Activated CD4-positive, alpha-beta memory T cell treated with anti-CD3 and anti-CD28 coated beads for 36 hours (primary cell): ENCODE data around the gene OR6X1. TPM values are rescaled to one million over a fixed set of nuclear protein-coding genes. Genes with fewer than 3 reads are reported as not detected.
"Not testable (repeated sequence)": the region's sequence is repeated elsewhere in the genome, so short reads cannot be mapped to it uniquely, and the experiment has no call there.

ENCODE experiments used
- CTCF ChIA-PET: fragments of 350-600 bp; sonication (Branson Sonifier 250); formaldehyde crosslinking; loops from one replicate; lab custom pipeline; 2021; ENCODE audit warnings: antibody characterized with exemption, inconsistent platforms; lab: Charles Lee
- POLR2A ChIA-PET: fragments of 350-600 bp; sonication (Branson Sonifier 250); formaldehyde crosslinking; loops from one replicate; lab custom pipeline; 2021; ENCODE audit warnings: antibody characterized with exemption; lab: Charles Lee
- DNase-seq: peaks from one replicate; pipeline ENCODE4 v3.0.0-alpha.2; 2020
- H3K27ac Mint-ChIP-seq: one replicate; pipeline ENCODE4 v1.8.0; 2021; ENCODE audit warnings: mixed read lengths
- H3K27me3 Mint-ChIP-seq: one replicate; pipeline ENCODE4 v1.8.0; 2021; ENCODE audit warnings: mixed read lengths
- H3K36me3 Mint-ChIP-seq: one replicate; pipeline ENCODE4 v1.8.0; 2021; ENCODE audit warnings: mixed read lengths
- H3K4me1 Mint-ChIP-seq: one replicate; pipeline ENCODE4 v1.8.0; 2021; ENCODE audit warnings: low read depth, mixed read lengths
- H3K4me3 Mint-ChIP-seq: one replicate; pipeline ENCODE4 v1.8.0; 2021; ENCODE audit warnings: mild to moderate bottlenecking, mixed read lengths
- H3K9me3 Mint-ChIP-seq: one replicate; pipeline ENCODE4 v1.8.0; 2021; ENCODE audit warnings: mixed read lengths
- intact Hi-C: fragments of 100-400 bp; cut with micrococcal nuclease; formaldehyde crosslinking; loops from one replicate; pipeline ENCODE4 v1.15.1; 2023
- total RNA-seq, 2 experiments: library from RNA; stranded (reverse); gene quantifications; one replicate each; pipeline ENCODE4 v1.2.3, GENCODE V29; 2021

Gene OR6X1
- total RNA-seq, 2 experiments from 2014 or later: not detected

GRCh38 chr11:123748349-123748748 lies 6.0 kb downstream of the OR6X1 start:
- DNase-seq, H3K4me1 Mint-ChIP-seq, H3K27ac Mint-ChIP-seq, H3K4me3 Mint-ChIP-seq, POLR2A ChIA-PET, H3K36me3 Mint-ChIP-seq, H3K9me3 Mint-ChIP-seq, CTCF ChIA-PET: not testable (repeated sequence)
- intact Hi-C loops: loop anchor here (10.0 kb wide), 1 partner anchor 316 kb away; no protein-coding TSS in a partner anchor
- peaks cover 15% of the 10 kb centered on the region for H3K27me3 Mint-ChIP-seq

- intact Hi-C loops: loop anchor here (10.0 kb wide), 1 partner anchor 319 kb away; no protein-coding TSS in a partner anchor
- Mint-ChIP-seq H3K4me3 (no peak overlapping the region), H3K27me3 (peaks cover 3% of the 10 kb centered on the region), H3K4me1 (peaks cover 8% of the 10 kb centered on the region), H3K9me3 (no peaks in the 10 kb centered on the region), H3K27ac (no peak overlapping the region), H3K36me3 (no peaks in the 10 kb centered on the region)
- DNase-seq: no peak
- POLR2A ChIA-PET: interaction anchor here (0.6 kb wide), 1 partner anchor 322 kb away, joined by 3 read pairs; no protein-coding TSS in a partner anchor
- CTCF ChIA-PET: no interaction called here
Measured at GRCh38 chr11:123745764-123746451, 8.4 kb downstream of the OR6X1 start.

DNA sequence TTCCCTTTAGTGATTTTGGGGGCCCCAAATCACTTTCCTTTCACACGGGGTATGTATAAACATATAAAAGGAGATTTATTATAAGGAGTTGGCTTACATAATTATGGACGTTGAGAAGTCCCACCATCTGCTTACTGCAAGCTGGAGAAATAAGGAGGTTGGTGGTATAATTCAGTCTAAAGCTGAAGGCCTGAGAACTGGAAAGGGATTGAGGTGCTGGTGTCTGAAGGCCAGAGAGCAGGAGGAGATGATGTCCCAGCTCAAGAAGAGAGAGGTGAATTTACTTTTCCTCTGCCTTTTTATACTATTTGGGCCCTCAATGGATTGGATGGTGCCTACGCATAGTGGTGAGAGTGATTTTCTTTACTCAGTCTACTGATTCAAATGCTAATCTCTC lies 11.6 kb downstream of the OR6X1 start:
- no peak overlapping the region for H3K4me3 Mint-ChIP-seq
- peaks cover 32% of the 10 kb centered on the region for H3K4me1 Mint-ChIP-seq
- no peak for DNase-seq
- H3K27ac Mint-ChIP-seq: no peak overlapping the region
- intact Hi-C loops: loop anchor here (5.0 to 10.0 kb wide), 3 partner anchors 322 to 1850 kb away; partner anchors contain the start of genes STT3A and VWA5A
- no peaks in the 10 kb centered on the region for H3K27me3 Mint-ChIP-seq
- ChIA-PET POLR2A (no interaction called here), CTCF (no interaction called here)
- H3K9me3 Mint-ChIP-seq: no peaks in the 10 kb centered on the region
- peaks cover 13% of the 10 kb centered on the region for H3K36me3 Mint-ChIP-seq

- H3K36me3 Mint-ChIP-seq: peaks cover 18% of the 10 kb centered on the region
- intact Hi-C loops: loop anchor here (5.0 to 10.0 kb wide), 3 partner anchors 323 to 1850 kb away; partner anchors contain the start of genes STT3A and VWA5A
- CTCF ChIA-PET: no interaction called here
- peaks cover 34% of the 10 kb centered on the region for H3K4me1 Mint-ChIP-seq
- DNase-seq: peak; percentile 17
- POLR2A ChIA-PET: no interaction called here
- H3K4me3 Mint-ChIP-seq: peak overlapping the region; percentile 97
- H3K9me3 Mint-ChIP-seq: no peaks in the 10 kb centered on the region
- no peaks in the 10 kb centered on the region for H3K27me3 Mint-ChIP-seq
- H3K27ac Mint-ChIP-seq: peak overlapping the region; percentile 83
Measured at GRCh38 chr11:123742031-123742723, 12.1 kb downstream of the OR6X1 start.

GRCh38 chr11:123741159-123742030 lies 12.9 kb downstream of the OR6X1 start, which contains the start of gene ZNF202:
Gene ZNF202 (minus strand): TSS chr11:123741660. CDS start chr11:123730888, 10,772 bp downstream.
- CTCF ChIA-PET: interaction anchor here (1.0 kb wide), 1 partner anchor 101 kb away, joined by 3 read pairs; no protein-coding TSS in a partner anchor
- H3K27ac Mint-ChIP-seq: peak within 1 kb of the TSS; percentile 83
- DNase-seq: peak; percentile 95
- no peaks in the 10 kb centered on the region for H3K9me3 Mint-ChIP-seq
- peak within 1 kb of the TSS; percentile 97 for H3K4me3 Mint-ChIP-seq
- H3K4me1 Mint-ChIP-seq: peaks cover 34% of the 10 kb centered on the region
- POLR2A ChIA-PET: no interaction called here
- no peaks in the 10 kb centered on the region for H3K27me3 Mint-ChIP-seq
- peaks cover 23% of the 10 kb centered on the region for H3K36me3 Mint-ChIP-seq
- intact Hi-C loops: loop anchor here (2.0 to 10.0 kb wide), 4 partner anchors 323 to 1851 kb away; partner anchors contain the start of genes STT3A, TMEM218 and VWA5A

DNA sequence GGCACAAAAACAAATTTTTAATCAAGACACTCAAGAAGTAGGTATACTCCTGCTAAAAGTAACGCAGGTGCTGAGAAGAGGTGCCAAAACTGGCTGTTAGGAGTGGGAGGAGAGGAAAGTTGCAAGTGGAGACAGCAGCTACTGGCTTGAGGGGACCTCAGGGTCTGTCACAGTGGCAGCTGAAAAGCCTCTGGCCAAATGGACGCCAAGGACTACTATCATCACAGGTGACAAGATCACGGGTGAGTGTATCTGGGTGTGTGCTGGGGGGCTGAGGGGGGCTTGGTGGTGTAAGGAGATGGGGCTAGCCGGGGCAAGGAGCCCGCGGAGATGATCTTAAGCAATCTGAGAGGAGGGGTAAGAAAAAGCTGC lies 13.5 kb downstream of the OR6X1 start:
- H3K36me3 Mint-ChIP-seq: peaks cover 23% of the 10 kb centered on the region
- H3K27ac Mint-ChIP-seq: peak overlapping the region; percentile 56
- DNase-seq: no peak
- no peaks in the 10 kb centered on the region for H3K27me3 Mint-ChIP-seq
- no peaks in the 10 kb centered on the region for H3K9me3 Mint-ChIP-seq
- intact Hi-C loops: loop anchor here (2.0 to 10.0 kb wide), 4 partner anchors 324 to 1852 kb away; partner anchors contain the start of genes STT3A, TMEM218 and VWA5A
- ChIA-PET POLR2A (no interaction called here), CTCF (interaction anchor here (1.0 kb wide), 1 partner anchor 100 kb away, joined by 3 read pairs; no protein-coding TSS in a partner anchor)
- peak overlapping the region; percentile 97 for H3K4me3 Mint-ChIP-seq
- peaks cover 34% of the 10 kb centered on the region for H3K4me1 Mint-ChIP-seq

- no peak for DNase-seq
- no peak overlapping the region for H3K4me3 Mint-ChIP-seq
- intact Hi-C loops: no loop called here
- peaks cover 35% of the 10 kb centered on the region for H3K36me3 Mint-ChIP-seq
- H3K4me1 Mint-ChIP-seq: peaks cover 34% of the 10 kb centered on the region
- ChIA-PET POLR2A (no interaction called here), CTCF (no interaction called here)
- H3K27ac Mint-ChIP-seq: no peak overlapping the region
- no peaks in the 10 kb centered on the region for H3K27me3 Mint-ChIP-seq
- no peaks in the 10 kb centered on the region for H3K9me3 Mint-ChIP-seq
Measured at GRCh38 chr11:123738374-123738773, 15.9 kb downstream of the OR6X1 start.

GRCh38 chr11:123736769-123737168 lies 17.5 kb downstream of the OR6X1 start:
- peaks cover 35% of the 10 kb centered on the region for H3K36me3 Mint-ChIP-seq
- peaks cover 26% of the 10 kb centered on the region for H3K4me1 Mint-ChIP-seq
- POLR2A ChIA-PET: no interaction called here
- CTCF ChIA-PET: no interaction called here
- H3K27me3 Mint-ChIP-seq: no peaks in the 10 kb centered on the region
- DNase-seq: no peak
- H3K9me3 Mint-ChIP-seq: no peaks in the 10 kb centered on the region
- H3K4me3 Mint-ChIP-seq: no peak overlapping the region
- intact Hi-C loops: no loop called here
- H3K27ac Mint-ChIP-seq: no peak overlapping the region

GRCh38 chr11:123729602-123730001 lies 24.7 kb downstream of the OR6X1 start:
- DNase-seq: no peak
- Mint-ChIP-seq H3K36me3 (peaks cover 15% of the 10 kb centered on the region), H3K27me3 (no peaks in the 10 kb centered on the region), H3K4me3 (no peak overlapping the region), H3K27ac (no peak overlapping the region), H3K4me1 (no peaks in the 10 kb centered on the region), H3K9me3 (peaks cover 23% of the 10 kb centered on the region)
- POLR2A ChIA-PET: no interaction called here
- intact Hi-C loops: no loop called here
- CTCF ChIA-PET: interaction anchor here (0.7 kb wide), 1 partner anchor 18 kb away, joined by 3 read pairs; no protein-coding TSS in a partner anchor

- intact Hi-C loops: no loop called here
- ChIA-PET POLR2A (no interaction called here), CTCF (no interaction called here)
- Mint-ChIP-seq H3K9me3 (peaks cover 23% of the 10 kb centered on the region), H3K36me3 (peaks cover 16% of the 10 kb centered on the region), H3K4me3 (no peak overlapping the region), H3K4me1 (no peaks in the 10 kb centered on the region), H3K27me3 (no peaks in the 10 kb centered on the region), H3K27ac (no peak overlapping the region)
- DNase-seq: no peak
Measured at GRCh38 chr11:123725995-123726655, 28.2 kb downstream of the OR6X1 start.

- peaks cover 6% of the 10 kb centered on the region for H3K4me1 Mint-ChIP-seq
- H3K9me3 Mint-ChIP-seq: no peaks in the 10 kb centered on the region
- ChIA-PET POLR2A (no interaction called here), CTCF (interaction anchor here (1.0 to 3.1 kb wide), 3 partner anchors 10 to 140 kb away, joined by 3 to 28 read pairs (median 3); no protein-coding TSS in a partner anchor)
- H3K36me3 Mint-ChIP-seq: peaks cover 10% of the 10 kb centered on the region
- H3K4me3 Mint-ChIP-seq: no peak overlapping the region
- H3K27ac Mint-ChIP-seq: no peak overlapping the region
- peaks cover 13% of the 10 kb centered on the region for H3K27me3 Mint-ChIP-seq
- no peak for DNase-seq
- intact Hi-C loops: no loop called here
Measured at GRCh38 chr11:123719452-123719851, 34.9 kb downstream of the OR6X1 start.
